A673 (cell line): Measurements from ENCODE around the gene RASSF4.

ENCODE experiments used
- EZH2 ChIP-seq: fragments of 200-600 bp; sonication (generic); IDR thresholded peaks from 2 replicates; pipeline ENCODE4 v1.6.1; 2017; ENCODE audit warnings: borderline replicate concordance, low read depth, mild to moderate bottlenecking, mixed read lengths, antibody characterized with exemption, low read length; ENCODE audit not compliant: poor library complexity, severe bottlenecking
- TF ChIP-seq, protein P1 (sequence below): fragments of 300-800, 200-600 bp; sonication (generic); conservative IDR thresholded peaks from 2 replicates; pipeline ENCODE4 v1.5.1; 2017; ENCODE audit warnings: low read depth, mild to moderate bottlenecking, antibody characterized with exemption, low read length, moderate library complexity, mixed read lengths

DNA sequence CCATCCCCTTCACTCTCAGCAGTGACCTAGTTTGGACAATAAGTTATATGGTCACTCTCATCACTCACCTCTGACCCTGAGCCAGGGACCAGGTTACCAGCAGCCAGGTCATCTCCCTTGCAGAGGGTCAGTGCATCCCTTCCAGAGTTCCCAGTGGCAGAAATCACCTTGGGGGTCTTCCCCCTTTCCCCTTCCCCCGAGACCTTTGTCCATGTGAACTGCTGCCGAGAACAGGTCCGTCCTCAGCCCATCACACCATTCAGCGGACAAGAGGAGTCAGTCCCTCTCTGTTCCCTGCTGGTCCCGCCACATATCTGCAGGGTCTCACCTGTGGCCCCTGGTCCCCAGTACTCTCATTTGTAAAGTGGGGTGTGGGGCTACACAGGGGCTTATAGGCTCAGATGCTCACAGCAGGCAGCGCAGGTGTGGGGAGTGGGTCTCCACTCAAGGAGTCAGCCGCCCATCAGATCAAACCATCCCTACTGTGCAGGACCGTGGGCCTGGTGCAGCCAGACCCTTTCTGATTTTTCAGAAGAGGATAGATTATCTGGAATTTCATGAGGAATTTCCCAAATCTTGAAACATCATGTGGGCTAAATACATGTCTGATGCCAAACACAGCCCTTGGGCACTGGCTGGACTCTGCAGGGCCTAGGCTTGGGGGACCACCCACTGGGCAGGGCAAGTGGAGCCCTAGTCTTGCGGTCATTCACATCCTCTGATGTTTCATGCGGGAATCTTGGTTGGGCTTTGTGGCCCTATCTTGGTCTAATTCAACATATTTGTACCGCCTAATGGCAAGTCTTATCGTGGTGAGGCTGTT lies 12.5 kb downstream of the RASSF4 start:
- TF ChIP-seq, protein P1, sequence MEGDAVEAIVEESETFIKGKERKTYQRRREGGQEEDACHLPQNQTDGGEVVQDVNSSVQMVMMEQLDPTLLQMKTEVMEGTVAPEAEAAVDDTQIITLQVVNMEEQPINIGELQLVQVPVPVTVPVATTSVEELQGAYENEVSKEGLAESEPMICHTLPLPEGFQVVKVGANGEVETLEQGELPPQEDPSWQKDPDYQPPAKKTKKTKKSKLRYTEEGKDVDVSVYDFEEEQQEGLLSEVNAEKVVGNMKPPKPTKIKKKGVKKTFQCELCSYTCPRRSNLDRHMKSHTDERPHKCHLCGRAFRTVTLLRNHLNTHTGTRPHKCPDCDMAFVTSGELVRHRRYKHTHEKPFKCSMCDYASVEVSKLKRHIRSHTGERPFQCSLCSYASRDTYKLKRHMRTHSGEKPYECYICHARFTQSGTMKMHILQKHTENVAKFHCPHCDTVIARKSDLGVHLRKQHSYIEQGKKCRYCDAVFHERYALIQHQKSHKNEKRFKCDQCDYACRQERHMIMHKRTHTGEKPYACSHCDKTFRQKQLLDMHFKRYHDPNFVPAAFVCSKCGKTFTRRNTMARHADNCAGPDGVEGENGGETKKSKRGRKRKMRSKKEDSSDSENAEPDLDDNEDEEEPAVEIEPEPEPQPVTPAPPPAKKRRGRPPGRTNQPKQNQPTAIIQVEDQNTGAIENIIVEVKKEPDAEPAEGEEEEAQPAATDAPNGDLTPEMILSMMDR = no peak
- no peak for TF ChIP-seq EZH2
